Forelimb muscle (tissue), 1 donor: ENCODE results near the gene KLRF1. TPM values are rescaled to one million over a fixed set of nuclear protein-coding genes. Genes with fewer than 3 reads are reported as not detected.

Experiments
- DNase-seq: peaks from one replicate; pipeline ENCODE4 v3.0.0-alpha.2; 2013; ENCODE audit warnings: low read depth
- polyA plus RNA-seq: library from polyadenylated mRNA; unstranded; fragments of 120-200 nt; gene quantifications from one replicate; pipeline ENCODE4 v1.2.1, GENCODE V29; 2013; ENCODE audit not compliant: insufficient read length

Gene KLRF1
- 0.13 TPM for polyA plus RNA-seq

GRCh38 chr12:9827209-9827888 is at the start of gene KLRF1:
Gene KLRF1, plus strand, starts transcription at chr12:9827481. Its CDS starts 64 bp downstream, at chr12:9827545.
- no peak for DNase-seq

- no peak for DNase-seq
Observed at GRCh38 chr12:9779209-9779608, 48.1 kb upstream of the KLRF1 start.

- DNase-seq = no peak
Observed at GRCh38 chr12:9781360-9781759, 45.9 kb upstream of the KLRF1 start.

GRCh38 chr12:9782547-9783382 is 44.5 kb upstream of the KLRF1 start:
- DNase-seq = no peak

- DNase-seq = no peak
Observed at GRCh38 chr12:9784326-9784725, 43.0 kb upstream of the KLRF1 start.

GRCh38 chr12:9784816-9785215 is 42.5 kb upstream of the KLRF1 start:
- DNase-seq = no peak

GRCh38 chr12:9786726-9787717 is 40.3 kb upstream of the KLRF1 start:
- no peak for DNase-seq

GRCh38 chr12:9792185-9792900 is 34.9 kb upstream of the KLRF1 start:
- DNase-seq = no peak

- no peak for DNase-seq
Observed at GRCh38 chr12:9792961-9793617, 34.2 kb upstream of the KLRF1 start.

- no peak for DNase-seq
Observed at GRCh38 chr12:9793779-9794395, 33.4 kb upstream of the KLRF1 start.

- DNase-seq = no peak
Observed at GRCh38 chr12:9794484-9795093, 32.7 kb upstream of the KLRF1 start.

- DNase-seq = no peak
Observed at GRCh38 chr12:9795945-9796344, 31.3 kb upstream of the KLRF1 start.

GRCh38 chr12:9796346-9796745 is 30.9 kb upstream of the KLRF1 start:
- DNase-seq = no peak

- DNase-seq = no peak
Observed at GRCh38 chr12:9796971-9797370, 30.3 kb upstream of the KLRF1 start.

GRCh38 chr12:9797722-9798619 is 29.3 kb upstream of the KLRF1 start:
- no peak for DNase-seq

GRCh38 chr12:9799961-9800360 is 27.3 kb upstream of the KLRF1 start:
- no peak for DNase-seq

- DNase-seq = no peak
Observed at GRCh38 chr12:9805883-9806282, 21.4 kb upstream of the KLRF1 start.

- no peak for DNase-seq
Observed at GRCh38 chr12:9806714-9807113, 20.6 kb upstream of the KLRF1 start.

- DNase-seq = no peak
Observed at GRCh38 chr12:9808504-9808903, 18.8 kb upstream of the KLRF1 start.
